PC-3 (cell line): ENCODE measurements around the gene DCAKD. TPM values are rescaled to one million over a fixed set of nuclear protein-coding genes. Genes with fewer than 3 reads are reported as not detected.

Source experiments
- ATAC-seq: fragments of 200-7000 bp; cut with Tn5 transposase; 2 replicates; pipeline ENCODE4 v1.9.1; 2020; ENCODE audit warnings: mild to moderate bottlenecking, moderate library complexity
- BruUV-seq: library from RNA; stranded (reverse); fragments of 400-500 nt; replicated peaks from 2 replicates; lab custom pipeline; 2021; lab: Mats Ljungman, UMichigan
- CTCF ChIA-PET: fragments of 300-600 bp; sonication (Branson Sonifier 250); formaldehyde crosslinking; loops from one replicate; lab custom pipeline; 2022; ENCODE audit warnings: antibody characterized with exemption; lab: Charles Lee
- POLR2A ChIA-PET: fragments of 300-600 bp; sonication (Branson Sonifier 250); formaldehyde crosslinking; loops from one replicate; lab custom pipeline; 2022; ENCODE audit warnings: antibody characterized with exemption; ENCODE audit not compliant: unreplicated experiment; lab: Charles Lee
- DNase-seq: peaks from one replicate; pipeline ENCODE4 v3.0.0-alpha.2; 2015
- H2AFZ ChIP-seq: fragments of 300-600 bp; sonication (generic); 2 replicates; pipeline ENCODE4 v1.6.0; 2016; ENCODE audit warnings: antibody characterized with exemption, low read length
- H3F3A ChIP-seq: fragments of 300-600 bp; sonication (generic); one replicate; pipeline ENCODE4 v1.6.0; 2017; ENCODE audit warnings: antibody characterized with exemption, low read length, control low read depth, mild to moderate bottlenecking; ENCODE audit not compliant: unreplicated experiment
- H3K27ac ChIP-seq: fragments of 300-600 bp; sonication (generic); 2 replicates; pipeline ENCODE4 v1.5.1; 2016; ENCODE audit warnings: mild to moderate bottlenecking, low read length
- H3K27me3 ChIP-seq: fragments of 300-600 bp; sonication (generic); 2 replicates; pipeline ENCODE4 v1.6.1; 2016; ENCODE audit warnings: low read length, mixed read lengths
- H3K36me3 ChIP-seq: fragments of 300-600 bp; sonication (generic); 2 replicates; pipeline ENCODE4 v1.6.1; 2016; ENCODE audit warnings: low read depth, mixed run types, low read length, mixed read lengths
- H3K4me1 ChIP-seq: fragments of 300-600 bp; sonication (generic); 2 replicates; pipeline ENCODE4 v1.5.1; 2016; ENCODE audit warnings: low read length; ENCODE audit not compliant: insufficient read depth
- H3K4me2 ChIP-seq: fragments of 300-600 bp; sonication (generic); 2 replicates; pipeline ENCODE4 v1.6.0; 2016; ENCODE audit warnings: low read length
- H3K4me3 ChIP-seq: fragments of 300-600 bp; sonication (generic); 2 replicates; pipeline ENCODE4 v1.5.1; 2016; ENCODE audit warnings: mild to moderate bottlenecking, low read length, mixed read lengths
- H3K79me2 ChIP-seq: fragments of 300-600 bp; sonication (generic); 2 replicates; pipeline ENCODE4 v1.6.1; 2017; ENCODE audit warnings: low read length, mixed read lengths
- H3K9ac ChIP-seq: fragments of 300-600 bp; sonication (generic); 2 replicates; pipeline ENCODE4 v1.6.0; 2016; ENCODE audit warnings: mild to moderate bottlenecking, low read length
- H3K9me2 ChIP-seq: fragments of 300-600 bp; sonication (generic); replicated peaks from 2 replicates; pipeline ENCODE4 v1.6.1; 2016; ENCODE audit warnings: mixed run types, low read length, mixed read lengths
- H3K9me3 ChIP-seq: fragments of 300-600 bp; sonication (generic); 2 replicates; pipeline ENCODE4 v1.6.1; 2016; ENCODE audit warnings: low read length, mixed read lengths
- H4K20me1 ChIP-seq: fragments of 300-600 bp; sonication (generic); 2 replicates; pipeline ENCODE4 v1.6.1; 2016; ENCODE audit warnings: low read length, mixed read lengths
- CTCF ChIP-seq: fragments of 300-600 bp; sonication (generic); conservative IDR thresholded peaks from 2 replicates; pipeline ENCODE4 v1.5.1; 2017; ENCODE audit warnings: antibody characterized with exemption, low read depth, mild to moderate bottlenecking, low read length
- EZH2 ChIP-seq: fragments of 300-600 bp; sonication (generic); IDR thresholded peaks from one replicate; pipeline ENCODE4 v1.6.1; 2017; ENCODE audit warnings: antibody characterized with exemption, mild to moderate bottlenecking, low read length; ENCODE audit not compliant: unreplicated experiment
- EZH2phosphoT487 ChIP-seq: fragments of 300-600 bp; sonication (generic); IDR thresholded peaks from 2 replicates; pipeline ENCODE4 v1.6.1; 2018; ENCODE audit warnings: mild to moderate bottlenecking, antibody characterized with exemption, low read length, borderline replicate concordance
- intact Hi-C: fragments of 100-400 bp; cut with micrococcal nuclease; formaldehyde crosslinking; loops from 2 replicates; pipeline ENCODE4 v1.9.0; 2023
- total RNA-seq: library from RNA; depleted of rRNA; stranded (reverse); fragments of >200 nt; gene quantifications from 2 replicates; pipeline ENCODE4 v1.2.3, GENCODE V29; 2014

DCAKD gene
- total RNA-seq, 1 experiment from 2014 or later = 56.2 TPM

GRCh38 chr17:45070001-45070400 is 18.6 kb upstream of the DCAKD start:
- H3K4me2 ChIP-seq = no peak overlapping the region
- no peaks in the 10 kb centered on the region for H3F3A ChIP-seq
- peaks cover 44% of the 10 kb centered on the region for H3K36me3 ChIP-seq
- no peak overlapping the region for H2AFZ ChIP-seq
- no peaks in the 10 kb centered on the region for H3K9me2 ChIP-seq
- H3K27me3 ChIP-seq = no peaks in the 10 kb centered on the region
- POLR2A ChIA-PET = interaction anchor here (0.6 kb wide), 1 partner anchor 9 kb away, joined by 3 read pairs; the partner anchor contains the start of gene NMT1
- H4K20me1 ChIP-seq = peaks cover 19% of the 10 kb centered on the region; the same call in 1 of the 2 replicates
- BruUV-seq = no TSS peak
- no peak for DNase-seq
- intact Hi-C loops = no loop called here
- no peak overlapping the region for H3K27ac ChIP-seq
- H3K9ac ChIP-seq = no peak overlapping the region
- H3K4me1 ChIP-seq = no peaks in the 10 kb centered on the region
- CTCF ChIA-PET = no interaction called here
- no peak overlapping the region for H3K4me3 ChIP-seq
- no peaks in the 10 kb centered on the region for H3K9me3 ChIP-seq
- TF ChIP-seq CTCF (no peak), EZH2phosphoT487 (no peak), EZH2 (no peak)
- peaks cover 93% of the 10 kb centered on the region for H3K79me2 ChIP-seq
- no peak for ATAC-seq

GRCh38 chr17:45067637-45068036 is 16.2 kb upstream of the DCAKD start:
- DNase-seq (no peak), ATAC-seq (no peak)
- H3K4me1 ChIP-seq = peaks cover 8% of the 10 kb centered on the region
- H2AFZ ChIP-seq = no peak overlapping the region
- no peaks in the 10 kb centered on the region for H3K9me2 ChIP-seq
- H3F3A ChIP-seq = no peaks in the 10 kb centered on the region
- CTCF ChIA-PET = no interaction called here
- no peak overlapping the region for H3K4me2 ChIP-seq
- BruUV-seq = no TSS peak
- peaks cover 29% of the 10 kb centered on the region for H3K36me3 ChIP-seq
- H3K27ac ChIP-seq = no peak overlapping the region
- POLR2A ChIA-PET = no interaction called here
- no peaks in the 10 kb centered on the region for H3K27me3 ChIP-seq
- intact Hi-C loops = no loop called here
- peaks cover 93% of the 10 kb centered on the region for H3K79me2 ChIP-seq
- no peak overlapping the region for H3K9ac ChIP-seq
- peaks cover 14% of the 10 kb centered on the region; the same call in 1 of the 2 replicates for H4K20me1 ChIP-seq
- H3K4me3 ChIP-seq = no peak overlapping the region
- H3K9me3 ChIP-seq = no peaks in the 10 kb centered on the region
- no peak for TF ChIP-seq EZH2phosphoT487
- no peak for TF ChIP-seq EZH2
- no peak for TF ChIP-seq CTCF

GRCh38 chr17:45063198-45063597 is 11.8 kb upstream of the DCAKD start:
- Histone ChIP-seq H3K4me1 (peaks cover 26% of the 10 kb centered on the region), H2AFZ (no peak overlapping the region), H3K4me3 (peak overlapping the region; percentile 82), H3K36me3 (peaks cover 9% of the 10 kb centered on the region), H3F3A (no peaks in the 10 kb centered on the region), H3K9me2 (no peaks in the 10 kb centered on the region), H3K27me3 (no peaks in the 10 kb centered on the region), H3K4me2 (peak overlapping the region; percentile 92), H4K20me1 (0 out of 2 replicates have a peak, but pooled peaks cover 6% of the 10 kb centered on the region), H3K79me2 (peaks cover 89% of the 10 kb centered on the region), H3K27ac (no peak overlapping the region), H3K9me3 (no peaks in the 10 kb centered on the region), H3K9ac (peak overlapping the region; percentile 88; the same call in 1 of the 2 replicates)
- intact Hi-C loops = loop anchor here (5.0 kb wide), 1 partner anchor 69 kb away; the partner anchor contains the start of gene PLCD3
- DNase-seq = no peak
- BruUV-seq = no TSS peak
- ATAC-seq = no peak
- TF ChIP-seq EZH2phosphoT487 (no peak), CTCF (no peak), EZH2 (no peak)
- ChIA-PET POLR2A (no interaction called here), CTCF (interaction anchor here (0.6 to 1.0 kb wide), 3 partner anchors 36 to 72 kb away, joined by 3 to 5 read pairs (median 4); partner anchors contain the start of gene ACBD4)
